Measurements from ENCODE around the gene RTN4RL1.

DNA sequence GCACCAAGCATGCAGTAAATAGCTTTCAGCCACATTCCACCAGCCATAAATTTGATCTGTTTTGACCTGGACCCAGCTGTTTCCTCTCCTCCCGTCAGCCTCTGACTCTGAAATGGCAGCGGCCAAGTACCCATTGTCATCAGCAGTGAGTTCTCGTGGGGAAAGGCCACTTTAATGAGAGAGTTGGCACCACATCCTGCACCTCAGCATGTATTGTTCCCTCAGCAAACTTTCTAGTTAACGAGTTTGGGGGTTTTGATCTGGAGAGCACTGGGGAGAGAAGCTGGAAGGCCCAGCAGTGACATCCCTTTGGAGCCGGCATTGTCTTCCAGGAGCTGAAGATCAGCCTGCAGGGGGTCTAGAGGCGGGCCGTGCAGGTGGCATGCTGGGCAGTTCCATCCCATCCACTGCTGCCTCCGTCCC is 110.5 kb downstream of the RTN4RL1 start:
- TF ChIP-seq POLR2A (IDR thresholded peaks at IDR 0.05), result no peak
- TF ChIP-seq, protein P1, sequence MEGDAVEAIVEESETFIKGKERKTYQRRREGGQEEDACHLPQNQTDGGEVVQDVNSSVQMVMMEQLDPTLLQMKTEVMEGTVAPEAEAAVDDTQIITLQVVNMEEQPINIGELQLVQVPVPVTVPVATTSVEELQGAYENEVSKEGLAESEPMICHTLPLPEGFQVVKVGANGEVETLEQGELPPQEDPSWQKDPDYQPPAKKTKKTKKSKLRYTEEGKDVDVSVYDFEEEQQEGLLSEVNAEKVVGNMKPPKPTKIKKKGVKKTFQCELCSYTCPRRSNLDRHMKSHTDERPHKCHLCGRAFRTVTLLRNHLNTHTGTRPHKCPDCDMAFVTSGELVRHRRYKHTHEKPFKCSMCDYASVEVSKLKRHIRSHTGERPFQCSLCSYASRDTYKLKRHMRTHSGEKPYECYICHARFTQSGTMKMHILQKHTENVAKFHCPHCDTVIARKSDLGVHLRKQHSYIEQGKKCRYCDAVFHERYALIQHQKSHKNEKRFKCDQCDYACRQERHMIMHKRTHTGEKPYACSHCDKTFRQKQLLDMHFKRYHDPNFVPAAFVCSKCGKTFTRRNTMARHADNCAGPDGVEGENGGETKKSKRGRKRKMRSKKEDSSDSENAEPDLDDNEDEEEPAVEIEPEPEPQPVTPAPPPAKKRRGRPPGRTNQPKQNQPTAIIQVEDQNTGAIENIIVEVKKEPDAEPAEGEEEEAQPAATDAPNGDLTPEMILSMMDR (IDR thresholded peaks at IDR 0.05), result no peak

Data from heart left ventricle (tissue), 13 donors.